Measurements from ENCODE around the gene SNAPC5. TPM values are rescaled to one million over a fixed set of nuclear protein-coding genes. Genes with fewer than 3 reads are reported as not detected.
A peak's percentile ranks its signal among the peaks of the same experiment; 100 is the strongest.

The SNAPC5 gene
- total RNA-seq, 1 donor from 2014 or later, result 25.3 TPM

DNA sequence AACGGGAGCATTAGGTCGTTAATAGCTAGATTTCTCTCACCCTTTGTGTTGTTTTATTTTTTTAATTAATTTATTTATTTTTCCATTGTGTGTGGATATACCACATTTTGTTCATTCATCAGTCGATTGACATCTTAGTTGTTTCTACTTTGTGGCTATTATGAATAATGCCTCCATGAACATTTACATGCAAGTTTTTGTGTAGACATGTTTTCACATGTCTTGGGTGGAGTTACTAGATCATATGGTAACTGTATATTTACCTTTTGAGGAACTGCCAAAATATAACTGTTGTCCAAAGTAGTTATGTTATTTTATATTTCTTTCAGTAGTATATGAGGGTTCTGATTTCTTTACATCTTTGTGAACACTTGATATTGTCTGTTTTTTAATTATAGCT is 26.4 kb upstream of the SNAPC5 start:
- H3K27me3 Mint-ChIP-seq, result no peaks in the 10 kb centered on the region
- H3K36me3 Mint-ChIP-seq, result no peaks in the 10 kb centered on the region
- H3K27ac Mint-ChIP-seq, result no peak overlapping the region
- H3K4me3 Mint-ChIP-seq, result no peak overlapping the region
- H3K4me1 Mint-ChIP-seq (ENCODE audit: unreplicated experiment), result no peaks in the 10 kb centered on the region
- DNase-seq (ENCODE audit: extremely low spot score, unreplicated experiment), result no peak
- no peaks in the 10 kb centered on the region for H3K9me3 Mint-ChIP-seq
- TF ChIP-seq, protein P1, sequence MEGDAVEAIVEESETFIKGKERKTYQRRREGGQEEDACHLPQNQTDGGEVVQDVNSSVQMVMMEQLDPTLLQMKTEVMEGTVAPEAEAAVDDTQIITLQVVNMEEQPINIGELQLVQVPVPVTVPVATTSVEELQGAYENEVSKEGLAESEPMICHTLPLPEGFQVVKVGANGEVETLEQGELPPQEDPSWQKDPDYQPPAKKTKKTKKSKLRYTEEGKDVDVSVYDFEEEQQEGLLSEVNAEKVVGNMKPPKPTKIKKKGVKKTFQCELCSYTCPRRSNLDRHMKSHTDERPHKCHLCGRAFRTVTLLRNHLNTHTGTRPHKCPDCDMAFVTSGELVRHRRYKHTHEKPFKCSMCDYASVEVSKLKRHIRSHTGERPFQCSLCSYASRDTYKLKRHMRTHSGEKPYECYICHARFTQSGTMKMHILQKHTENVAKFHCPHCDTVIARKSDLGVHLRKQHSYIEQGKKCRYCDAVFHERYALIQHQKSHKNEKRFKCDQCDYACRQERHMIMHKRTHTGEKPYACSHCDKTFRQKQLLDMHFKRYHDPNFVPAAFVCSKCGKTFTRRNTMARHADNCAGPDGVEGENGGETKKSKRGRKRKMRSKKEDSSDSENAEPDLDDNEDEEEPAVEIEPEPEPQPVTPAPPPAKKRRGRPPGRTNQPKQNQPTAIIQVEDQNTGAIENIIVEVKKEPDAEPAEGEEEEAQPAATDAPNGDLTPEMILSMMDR (conservative IDR thresholded peaks at IDR 0.05), result no peak

DNA sequence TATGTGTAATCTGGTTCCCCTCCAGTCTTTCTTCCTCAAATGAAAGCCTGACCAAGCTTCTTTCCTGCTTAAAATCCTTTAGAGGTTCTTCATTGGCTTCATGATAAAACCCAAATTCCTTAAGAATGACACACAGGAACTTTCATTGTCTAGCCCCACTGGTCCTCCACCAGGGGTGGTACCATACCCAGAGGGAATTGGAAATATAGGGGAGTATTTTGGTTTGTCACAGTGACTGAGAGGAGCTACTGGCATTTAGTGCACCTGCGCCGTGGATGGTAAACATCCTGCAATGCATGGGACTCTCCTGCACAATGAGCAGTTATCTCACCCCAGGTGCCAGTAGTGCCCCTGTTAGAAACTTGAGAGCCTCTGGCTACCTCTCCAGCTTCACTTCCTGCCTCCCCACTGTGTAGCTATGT is 18.4 kb upstream of the SNAPC5 start:
- no peak overlapping the region for H3K4me3 Mint-ChIP-seq
- peaks cover 11% of the 10 kb centered on the region for H3K36me3 Mint-ChIP-seq
- no peaks in the 10 kb centered on the region for H3K4me1 Mint-ChIP-seq (ENCODE audit: unreplicated experiment)
- H3K9me3 Mint-ChIP-seq, result no peaks in the 10 kb centered on the region
- TF ChIP-seq, protein P1 (conservative IDR thresholded peaks at IDR 0.05), result no peak
- H3K27ac Mint-ChIP-seq, result no peak overlapping the region
- no peaks in the 10 kb centered on the region for H3K27me3 Mint-ChIP-seq
- no peak for DNase-seq (ENCODE audit: extremely low spot score, unreplicated experiment)

DNA sequence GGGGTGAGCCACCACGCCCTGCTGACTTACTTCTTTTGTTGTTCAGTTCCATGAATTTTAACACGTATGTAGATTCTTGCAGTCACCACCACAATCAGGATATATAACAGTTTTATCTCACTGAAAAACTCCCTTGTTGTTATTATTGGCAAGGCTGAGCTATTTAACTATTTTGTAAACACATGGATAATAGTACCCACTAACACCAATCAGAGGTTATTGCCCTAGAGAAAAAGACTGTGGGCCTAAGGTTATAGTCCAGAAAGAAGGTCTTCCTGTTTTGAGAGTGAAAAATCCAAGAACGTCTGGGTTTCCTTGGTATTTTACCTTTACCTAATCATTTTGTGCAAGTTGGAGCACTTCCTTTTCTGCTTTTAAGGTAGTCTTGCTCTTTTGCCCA is 17.0 kb upstream of the SNAPC5 start:
- peaks cover 11% of the 10 kb centered on the region for H3K36me3 Mint-ChIP-seq
- H3K4me3 Mint-ChIP-seq, result no peak overlapping the region
- no peaks in the 10 kb centered on the region for H3K27me3 Mint-ChIP-seq
- no peaks in the 10 kb centered on the region for H3K4me1 Mint-ChIP-seq (ENCODE audit: unreplicated experiment)
- H3K27ac Mint-ChIP-seq, result no peak overlapping the region
- TF ChIP-seq, protein P1 (conservative IDR thresholded peaks at IDR 0.05), result no peak
- no peaks in the 10 kb centered on the region for H3K9me3 Mint-ChIP-seq
- DNase-seq (ENCODE audit: extremely low spot score, unreplicated experiment), result no peak

DNA sequence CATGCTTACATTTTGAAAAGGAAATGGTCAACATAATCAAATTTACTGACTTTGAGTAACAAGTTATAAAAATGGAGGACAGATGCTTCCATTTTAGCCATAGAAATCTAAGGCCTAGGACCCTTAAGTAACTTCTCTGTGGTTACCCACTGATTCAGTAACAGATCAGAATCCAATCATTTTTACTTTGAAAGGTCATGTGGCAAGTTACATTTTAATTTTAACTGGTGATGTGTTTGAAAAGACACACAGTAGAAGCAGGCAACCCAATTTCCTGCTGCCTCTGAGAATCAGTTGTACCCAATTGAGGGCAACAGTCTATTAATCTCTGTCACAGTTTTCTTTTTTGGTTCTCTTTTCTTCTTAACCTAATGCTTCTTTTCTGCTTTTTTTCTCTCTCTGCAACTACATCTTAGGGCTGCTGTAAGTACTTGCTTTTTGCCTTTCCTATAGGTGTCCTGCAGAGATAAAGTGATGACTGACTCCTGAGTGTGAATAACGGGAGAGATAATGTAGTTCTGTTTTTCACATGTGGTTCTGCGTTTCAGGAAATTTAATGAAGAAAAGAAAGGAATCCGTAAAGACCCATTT is 10.8 kb upstream of the SNAPC5 start:
- Mint-ChIP-seq H3K9me3 (no peaks in the 10 kb centered on the region), H3K36me3 (peaks cover 13% of the 10 kb centered on the region), H3K4me3 (no peak overlapping the region), H3K4me1 (ENCODE audit: unreplicated experiment) (peaks cover 23% of the 10 kb centered on the region), H3K27ac (no peak overlapping the region), H3K27me3 (no peaks in the 10 kb centered on the region)
- TF ChIP-seq, protein P1 (conservative IDR thresholded peaks at IDR 0.05), result no peak
- no peak for DNase-seq (ENCODE audit: extremely low spot score, unreplicated experiment)

DNA sequence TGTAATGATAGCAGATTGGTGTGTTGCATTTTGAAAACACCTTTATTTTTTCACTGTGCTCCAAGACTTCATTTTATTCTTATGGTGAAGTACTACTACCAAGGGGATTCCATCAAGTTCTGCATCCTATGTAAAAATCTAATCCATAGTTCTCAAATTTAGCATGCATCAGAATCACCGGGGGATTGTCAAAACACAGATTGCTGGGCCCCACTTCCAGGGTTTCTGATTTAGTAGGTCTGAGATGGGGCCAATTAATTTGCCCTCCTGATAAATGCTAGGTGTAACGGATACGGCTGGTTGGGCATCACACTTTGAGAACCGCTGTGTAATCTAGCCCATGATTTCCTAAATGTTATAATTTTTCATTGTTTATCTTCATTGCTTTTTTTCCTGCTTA is 8.3 kb upstream of the SNAPC5 start:
- TF ChIP-seq, protein P1 (conservative IDR thresholded peaks at IDR 0.05), result no peak
- Mint-ChIP-seq H3K27me3 (no peaks in the 10 kb centered on the region), H3K9me3 (no peaks in the 10 kb centered on the region), H3K4me1 (ENCODE audit: unreplicated experiment) (peaks cover 23% of the 10 kb centered on the region), H3K36me3 (peaks cover 27% of the 10 kb centered on the region), H3K27ac (peak overlapping the region; percentile 94), H3K4me3 (peak overlapping the region; percentile 98)
- no peak for DNase-seq (ENCODE audit: extremely low spot score, unreplicated experiment)

DNA sequence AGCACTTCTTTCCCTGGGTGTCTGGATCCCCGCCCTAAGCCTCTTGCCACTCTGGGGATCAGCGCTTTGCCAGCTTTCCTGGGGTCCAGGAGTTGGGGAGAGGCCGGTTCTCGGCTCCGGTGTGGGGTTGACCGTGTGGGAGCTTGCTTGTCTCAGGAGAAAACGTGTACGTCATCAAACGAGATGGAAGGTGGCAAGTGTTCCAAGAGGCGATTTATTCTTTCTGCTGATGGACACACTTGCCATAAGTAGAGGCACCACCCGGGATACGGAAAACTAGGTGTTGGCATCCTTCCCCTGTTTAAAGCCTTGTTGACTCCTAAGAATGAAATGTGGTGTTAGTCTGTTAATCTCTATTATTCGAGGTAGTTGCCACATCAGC is 7.9 kb upstream of the SNAPC5 start:
- no peak for DNase-seq (ENCODE audit: extremely low spot score, unreplicated experiment)
- TF ChIP-seq, protein P1 (conservative IDR thresholded peaks at IDR 0.05), result no peak
- Mint-ChIP-seq H3K4me1 (ENCODE audit: unreplicated experiment) (peaks cover 23% of the 10 kb centered on the region), H3K36me3 (peaks cover 30% of the 10 kb centered on the region), H3K9me3 (no peaks in the 10 kb centered on the region), H3K27me3 (no peaks in the 10 kb centered on the region), H3K4me3 (peak overlapping the region; percentile 98), H3K27ac (peak overlapping the region; percentile 94)
